ENCODE data around the gene MDC1.
"Not testable (repeated sequence)": the region's sequence is repeated elsewhere in the genome, so short reads cannot be mapped to it uniquely, and the experiment has no call there.

Gene MDC1

GRCh38 chr6:30760549-30760948 lies 43.5 kb upstream of the MDC1 start:
- no peaks in the 10 kb centered on the region for H4K20me1 ChIP-seq (ENCODE audit: insufficient read depth, low read length, poor library complexity, severe bottlenecking)
- H3K9me3 ChIP-seq (ENCODE audit: insufficient read depth, low read depth, low read length) = no peaks in the 10 kb centered on the region
- H3K4me1 ChIP-seq (ENCODE audit: insufficient read depth, low read length, poor library complexity, severe bottlenecking) = peaks cover 11% of the 10 kb centered on the region
- H3K27me3 ChIP-seq (ENCODE audit: insufficient read depth, low read length, poor library complexity, severe bottlenecking) = no peaks in the 10 kb centered on the region
- H3F3A ChIP-seq (ENCODE audit: low read depth) = no peaks in the 10 kb centered on the region
- H2AFZ ChIP-seq (ENCODE audit: low read length) = no peak overlapping the region
- H3K36me3 ChIP-seq (ENCODE audit: insufficient read depth, low read length) = no peaks in the 10 kb centered on the region
- H3K4me3 ChIP-seq (ENCODE audit: low read length, poor library complexity, severe bottlenecking) = no peak overlapping the region
- no peaks in the 10 kb centered on the region for H3K79me2 ChIP-seq (ENCODE audit: insufficient read depth, low read length)
- no peak for TF ChIP-seq EZH2phosphoT487 (IDR thresholded peaks at IDR 0.05; ENCODE audit: borderline replicate concordance)
- no peak for TF ChIP-seq CTCF (conservative IDR thresholded peaks at IDR 0.05; ENCODE audit: low read length)
- no peaks in the 10 kb centered on the region for H3K9me2 ChIP-seq (replicated peaks; ENCODE audit: low read depth, low read length)
- no peak overlapping the region for H3K9ac ChIP-seq (ENCODE audit: low read depth, low read length, poor library complexity, severe bottlenecking)
- H3K4me2 ChIP-seq (ENCODE audit: low read depth, low read length, poor library complexity, severe bottlenecking) = no peak overlapping the region

- no peaks in the 10 kb centered on the region for H3K79me2 ChIP-seq (ENCODE audit: insufficient read depth, low read length)
- H2AFZ ChIP-seq (ENCODE audit: low read length) = no peak overlapping the region
- no peak overlapping the region for H3K9ac ChIP-seq (ENCODE audit: low read depth, low read length, poor library complexity, severe bottlenecking)
- no peaks in the 10 kb centered on the region for H3K36me3 ChIP-seq (ENCODE audit: insufficient read depth, low read length)
- H3K9me2 ChIP-seq (replicated peaks; ENCODE audit: low read depth, low read length) = no peaks in the 10 kb centered on the region
- no peaks in the 10 kb centered on the region for H3F3A ChIP-seq (ENCODE audit: low read depth)
- H3K4me3 ChIP-seq (ENCODE audit: low read length, poor library complexity, severe bottlenecking) = no peak overlapping the region
- H3K4me1 ChIP-seq (ENCODE audit: insufficient read depth, low read length, poor library complexity, severe bottlenecking) = peaks cover 11% of the 10 kb centered on the region
- H3K27me3 ChIP-seq (ENCODE audit: insufficient read depth, low read length, poor library complexity, severe bottlenecking) = no peaks in the 10 kb centered on the region
- H4K20me1 ChIP-seq (ENCODE audit: insufficient read depth, low read length, poor library complexity, severe bottlenecking) = no peaks in the 10 kb centered on the region
- no peak for TF ChIP-seq CTCF (conservative IDR thresholded peaks at IDR 0.05; ENCODE audit: low read length)
- no peak for TF ChIP-seq EZH2phosphoT487 (IDR thresholded peaks at IDR 0.05; ENCODE audit: borderline replicate concordance)
- no peak overlapping the region for H3K4me2 ChIP-seq (ENCODE audit: low read depth, low read length, poor library complexity, severe bottlenecking)
- H3K9me3 ChIP-seq (ENCODE audit: insufficient read depth, low read depth, low read length) = no peaks in the 10 kb centered on the region
Measured at GRCh38 chr6:30759575-30760239, 42.6 kb upstream of the MDC1 start.

DNA sequence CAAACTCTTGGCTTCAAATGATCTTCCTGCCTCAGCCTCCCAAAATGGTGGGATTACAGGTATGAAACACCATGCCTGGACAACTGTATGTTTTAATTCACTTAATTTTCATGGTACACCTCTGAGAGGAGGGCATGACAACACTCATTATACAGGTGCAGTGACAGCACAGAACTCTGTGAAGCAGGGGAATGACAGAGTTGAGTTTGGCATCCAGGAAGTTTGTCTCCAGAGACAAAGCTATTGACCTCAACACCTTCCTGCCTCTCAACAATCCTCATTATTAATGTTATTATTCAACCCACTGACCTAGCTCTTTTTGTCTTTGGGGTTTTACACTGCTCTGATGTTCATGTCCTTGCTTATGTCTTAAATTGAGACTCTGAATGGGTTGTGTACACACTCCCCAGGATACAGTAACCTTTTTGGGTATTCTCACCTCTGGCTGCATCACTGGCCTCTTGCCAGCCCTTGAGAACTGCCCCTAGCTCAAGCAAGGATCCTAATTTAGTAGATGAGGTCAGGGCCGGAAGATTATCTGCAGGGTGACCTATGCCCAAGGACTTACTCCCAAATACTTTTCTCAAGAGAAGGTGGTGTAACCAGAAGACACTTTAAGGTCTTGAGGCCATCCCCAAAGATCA lies 40.3 kb upstream of the MDC1 start:
- Histone ChIP-seq H3K27me3 (ENCODE audit: insufficient read depth, low read length, poor library complexity, severe bottlenecking) (no peaks in the 10 kb centered on the region), H3K9ac (ENCODE audit: low read depth, low read length, poor library complexity, severe bottlenecking) (no peak overlapping the region), H4K20me1 (ENCODE audit: insufficient read depth, low read length, poor library complexity, severe bottlenecking) (no peaks in the 10 kb centered on the region), H3K4me1 (ENCODE audit: insufficient read depth, low read length, poor library complexity, severe bottlenecking) (no peaks in the 10 kb centered on the region), H3K9me2 (replicated peaks; ENCODE audit: low read depth, low read length) (no peaks in the 10 kb centered on the region), H3K4me3 (ENCODE audit: low read length, poor library complexity, severe bottlenecking) (no peak overlapping the region), H3K9me3 (ENCODE audit: insufficient read depth, low read depth, low read length) (no peaks in the 10 kb centered on the region), H3K79me2 (ENCODE audit: insufficient read depth, low read length) (no peaks in the 10 kb centered on the region), H3K4me2 (ENCODE audit: low read depth, low read length, poor library complexity, severe bottlenecking) (no peak overlapping the region), H3K36me3 (ENCODE audit: insufficient read depth, low read length) (no peaks in the 10 kb centered on the region), H3F3A (ENCODE audit: low read depth) (no peaks in the 10 kb centered on the region), H2AFZ (ENCODE audit: low read length) (no peak overlapping the region)
- TF ChIP-seq EZH2phosphoT487 (IDR thresholded peaks at IDR 0.05; ENCODE audit: borderline replicate concordance) (no peak), CTCF (conservative IDR thresholded peaks at IDR 0.05; ENCODE audit: low read length) (no peak)

GRCh38 chr6:30756405-30757003 lies 39.4 kb upstream of the MDC1 start:
- not testable (repeated sequence) for H3F3A ChIP-seq (ENCODE audit: low read depth); H3K9me3 ChIP-seq (ENCODE audit: insufficient read depth, low read depth, low read length); H3K9me2 ChIP-seq (replicated peaks; ENCODE audit: low read depth, low read length); H2AFZ ChIP-seq (ENCODE audit: low read length); H3K9ac ChIP-seq (ENCODE audit: low read depth, low read length, poor library complexity, severe bottlenecking); H3K27me3 ChIP-seq (ENCODE audit: insufficient read depth, low read length, poor library complexity, severe bottlenecking); H3K36me3 ChIP-seq (ENCODE audit: insufficient read depth, low read length); H4K20me1 ChIP-seq (ENCODE audit: insufficient read depth, low read length, poor library complexity, severe bottlenecking); H3K4me1 ChIP-seq (ENCODE audit: insufficient read depth, low read length, poor library complexity, severe bottlenecking); H3K79me2 ChIP-seq (ENCODE audit: insufficient read depth, low read length); H3K4me3 ChIP-seq (ENCODE audit: low read length, poor library complexity, severe bottlenecking); H3K4me2 ChIP-seq (ENCODE audit: low read depth, low read length, poor library complexity, severe bottlenecking)

All from Loucy (cell line).